Stimulated activated effector memory CD8-positive, alpha-beta T cell treated with anti-CD3 and anti-CD28 coated beads, Interleukin-12 subunit alpha, Interleukin-12 subunit beta, amount 100 ng/mL, for 72 hours (primary cell): Measurements from ENCODE around the gene RACK1.

ENCODE experiments used
- ATAC-seq: fragments of 150-1000 bp; cut with Tn5 transposase; 2 replicates; pipeline ENCODE4 v1.10.0; 2021
- DNase-seq, 2 donors: peaks; one replicate each; pipeline ENCODE4 v3.0.0; 2021 to 2022; ENCODE audit warnings: low spot score in 2 of 2
- H3K27ac Mint-ChIP-seq: one replicate; pipeline ENCODE4 v1.8.0; 2022; ENCODE audit warnings: mild to moderate bottlenecking, mixed read lengths
- H3K36me3 Mint-ChIP-seq: one replicate; pipeline ENCODE4 v1.8.0; 2022; ENCODE audit warnings: mild to moderate bottlenecking, mixed read lengths
- H3K4me1 Mint-ChIP-seq: one replicate; pipeline ENCODE4 v1.8.0; 2022; ENCODE audit warnings: mixed read lengths
- H3K4me3 Mint-ChIP-seq: one replicate; pipeline ENCODE4 v1.8.0; 2022; ENCODE audit warnings: mild to moderate bottlenecking, mixed read lengths
- H3K9me3 Mint-ChIP-seq: one replicate; pipeline ENCODE4 v1.8.0; 2022; ENCODE audit warnings: mixed read lengths

RACK1 gene

DNA sequence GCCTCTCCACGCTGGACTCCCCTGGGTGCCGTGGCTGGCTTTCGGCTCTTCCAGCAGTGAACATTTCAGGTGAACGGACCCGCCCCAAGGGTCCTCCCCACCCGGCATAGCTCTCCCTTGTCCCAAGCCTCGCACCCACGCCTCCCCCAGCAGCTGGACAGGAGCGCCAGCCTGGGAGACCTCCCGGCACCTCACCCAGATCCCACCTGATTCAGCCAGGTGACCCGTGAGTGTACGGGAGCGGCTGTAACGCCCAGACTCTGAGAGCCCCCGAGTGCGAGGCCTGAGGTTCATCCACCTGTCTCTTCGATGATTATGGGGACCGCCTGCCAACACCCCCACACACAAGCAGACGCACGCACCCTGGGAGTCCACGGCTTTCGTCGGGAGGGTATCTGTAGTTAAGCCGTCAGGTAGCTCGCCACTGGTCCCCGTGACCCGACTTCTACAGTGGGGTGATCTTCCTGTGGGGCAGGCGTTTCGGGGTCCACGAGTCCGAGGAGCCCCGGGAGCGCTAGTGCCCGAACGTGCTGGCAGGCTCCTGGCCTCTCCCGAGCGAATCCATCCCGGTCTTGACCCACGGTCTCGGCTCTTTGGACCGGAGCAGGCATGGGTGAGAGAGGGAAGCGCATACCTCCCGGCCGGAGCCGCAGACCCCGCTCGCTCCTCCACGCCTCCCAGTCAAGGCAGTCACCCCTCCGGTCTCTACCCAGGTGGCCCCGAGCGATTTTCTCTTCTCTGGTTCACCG lies 53.6 kb downstream of the RACK1 start:
- Mint-ChIP-seq H3K4me1 (peaks cover 49% of the 10 kb centered on the region), H3K27ac (peak overlapping the region; percentile 100), H3K9me3 (no peaks in the 10 kb centered on the region), H3K36me3 (peaks cover 60% of the 10 kb centered on the region), H3K4me3 (peak overlapping the region; percentile 97)
- ATAC-seq = no peak
- DNase-seq = peak; percentile 42 to 82

DNA sequence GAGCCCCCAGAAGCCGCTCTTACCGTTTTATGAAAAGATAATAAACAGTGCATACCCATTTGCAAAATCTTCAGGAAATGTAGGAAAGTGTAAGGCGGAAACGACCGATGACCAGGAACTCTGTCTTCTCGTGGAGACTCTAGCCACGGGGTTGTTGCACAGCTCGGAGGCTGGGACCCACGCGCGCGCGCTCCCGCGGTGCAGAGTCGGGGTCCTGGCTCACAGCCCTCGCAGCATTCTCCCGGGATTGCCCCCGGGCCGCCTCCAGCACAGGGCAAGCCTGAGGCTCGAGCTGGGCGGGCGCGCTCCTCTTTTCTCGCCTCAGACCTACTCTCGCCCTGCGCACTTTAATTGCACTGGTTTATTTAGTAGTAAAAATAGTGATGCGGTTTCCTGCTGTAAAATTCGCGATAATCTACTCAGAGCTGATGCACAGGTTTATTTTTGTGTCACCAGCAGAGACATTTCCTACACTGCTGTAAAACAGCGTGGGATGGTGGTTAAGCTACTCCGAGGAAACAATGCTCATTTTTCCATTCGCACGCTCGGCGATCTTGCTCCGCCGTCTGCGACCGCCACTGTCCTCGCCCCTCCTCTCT lies 54.2 kb downstream of the RACK1 start:
- H3K9me3 Mint-ChIP-seq = no peaks in the 10 kb centered on the region
- peak overlapping the region; percentile 100 for H3K27ac Mint-ChIP-seq
- ATAC-seq (peak; percentile 53), DNase-seq (peak; percentile 29 to 75)
- peaks cover 60% of the 10 kb centered on the region for H3K36me3 Mint-ChIP-seq
- H3K4me1 Mint-ChIP-seq = peaks cover 53% of the 10 kb centered on the region
- peak overlapping the region; percentile 97 for H3K4me3 Mint-ChIP-seq

- peaks cover 60% of the 10 kb centered on the region for H3K36me3 Mint-ChIP-seq
- H3K4me3 Mint-ChIP-seq = peak overlapping the region; percentile 97
- H3K9me3 Mint-ChIP-seq = no peaks in the 10 kb centered on the region
- peak overlapping the region; percentile 100 for H3K27ac Mint-ChIP-seq
- DNase-seq = peak; percentile 87 to 96
- peaks cover 58% of the 10 kb centered on the region for H3K4me1 Mint-ChIP-seq
- ATAC-seq = peak; percentile 11
Measured at GRCh38 chr5:181188700-181189362, 54.9 kb downstream of the RACK1 start.

DNA sequence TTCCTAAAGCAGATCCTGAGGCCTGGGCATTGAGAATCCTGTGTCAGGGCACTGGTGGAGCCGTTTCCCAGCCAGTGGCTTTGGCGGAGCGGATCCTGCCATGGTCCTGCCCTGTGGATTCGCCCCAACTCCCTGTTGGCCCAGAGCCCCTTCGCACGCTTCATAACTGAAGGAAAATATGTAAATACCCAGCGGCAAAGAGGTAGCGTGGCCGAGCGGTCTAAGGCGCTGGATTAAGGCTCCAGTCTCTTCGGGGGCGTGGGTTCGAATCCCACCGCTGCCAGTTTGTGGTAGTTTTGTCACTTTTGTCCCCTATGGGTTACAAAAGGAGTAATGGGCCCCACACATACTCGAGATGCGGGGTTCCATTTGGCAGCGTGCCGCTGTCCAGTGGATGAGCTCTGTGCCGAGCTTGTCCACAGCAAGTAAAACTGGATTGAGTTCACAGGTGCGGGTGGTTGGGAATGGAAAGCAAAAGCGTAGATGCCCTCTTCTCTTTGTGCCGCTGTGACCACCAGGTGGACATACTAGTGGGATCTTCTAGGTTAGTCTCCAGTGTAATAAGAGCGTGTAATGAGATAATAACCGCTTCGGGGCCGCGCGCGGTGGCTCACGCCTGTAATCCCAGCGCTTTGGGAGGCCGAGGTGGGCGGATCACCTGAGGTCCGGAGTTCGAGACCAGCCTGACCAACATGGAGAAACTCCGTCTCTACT lies 56.0 kb downstream of the RACK1 start:
- peak; percentile 48 to 91 for DNase-seq
- Mint-ChIP-seq H3K36me3 (peaks cover 59% of the 10 kb centered on the region), H3K4me3 (peak overlapping the region; percentile 97), H3K9me3 (no peaks in the 10 kb centered on the region), H3K27ac (peak overlapping the region; percentile 100), H3K4me1 (peaks cover 58% of the 10 kb centered on the region)
- no peak for ATAC-seq

GRCh38 chr5:181186986-181187499 lies 56.7 kb downstream of the RACK1 start:
- Mint-ChIP-seq H3K4me3 (peak overlapping the region; percentile 97), H3K4me1 (peaks cover 58% of the 10 kb centered on the region), H3K27ac (peak overlapping the region; percentile 100), H3K9me3 (no peaks in the 10 kb centered on the region), H3K36me3 (peaks cover 53% of the 10 kb centered on the region)
- DNase-seq (no peak), ATAC-seq (no peak)
